Coronary artery (tissue), 2 donors: Measurements from ENCODE around the gene RPL19.

Experiments used
- DNase-seq: peaks from one replicate; pipeline ENCODE4 v3.0.0-alpha.2; 2017; ENCODE audit warnings: low spot score
- H3K27ac ChIP-seq, 2 donors: fragments of 200-600 bp; sonication (generic); one replicate each; pipeline ENCODE4 v1.5.1; 2016 to 2019
- H3K4me3 ChIP-seq: fragments of 200-600 bp; sonication (generic); 2 replicates; pipeline ENCODE4 v1.5.1; 2016; ENCODE audit warnings: mild to moderate bottlenecking, moderate library complexity
- TF ChIP-seq, protein P1 (sequence below): fragments of 200-600 bp; sonication (generic); IDR thresholded peaks from one replicate; pipeline ENCODE4 v1.5.1; 2019; ENCODE audit warnings: antibody characterized with exemption

Gene RPL19

DNA sequence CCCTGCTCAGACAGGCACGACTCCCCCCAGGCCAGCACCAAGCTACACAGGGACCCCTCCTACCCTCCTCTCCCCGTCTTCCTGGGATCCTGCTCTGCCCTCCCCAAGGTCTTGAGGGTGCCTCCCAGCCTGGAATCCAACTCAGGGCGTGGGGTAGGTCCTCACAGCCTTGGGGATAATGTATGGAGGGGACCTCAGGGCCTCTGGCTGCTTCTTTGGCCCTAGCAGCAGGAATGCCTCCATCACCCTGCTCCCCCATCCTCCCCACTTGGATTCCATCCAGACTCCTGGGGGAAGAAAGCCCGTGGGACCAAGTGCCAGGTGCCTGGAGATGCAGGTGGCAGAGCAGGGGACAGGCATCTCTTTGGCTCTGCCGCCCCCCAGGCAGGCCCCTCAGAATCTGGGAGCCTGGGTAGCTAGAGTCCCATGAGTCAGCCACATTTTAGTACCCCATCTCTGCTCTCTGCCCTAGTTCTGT, 36.4 kb downstream of the RPL19 start:
- TF ChIP-seq, protein P1, sequence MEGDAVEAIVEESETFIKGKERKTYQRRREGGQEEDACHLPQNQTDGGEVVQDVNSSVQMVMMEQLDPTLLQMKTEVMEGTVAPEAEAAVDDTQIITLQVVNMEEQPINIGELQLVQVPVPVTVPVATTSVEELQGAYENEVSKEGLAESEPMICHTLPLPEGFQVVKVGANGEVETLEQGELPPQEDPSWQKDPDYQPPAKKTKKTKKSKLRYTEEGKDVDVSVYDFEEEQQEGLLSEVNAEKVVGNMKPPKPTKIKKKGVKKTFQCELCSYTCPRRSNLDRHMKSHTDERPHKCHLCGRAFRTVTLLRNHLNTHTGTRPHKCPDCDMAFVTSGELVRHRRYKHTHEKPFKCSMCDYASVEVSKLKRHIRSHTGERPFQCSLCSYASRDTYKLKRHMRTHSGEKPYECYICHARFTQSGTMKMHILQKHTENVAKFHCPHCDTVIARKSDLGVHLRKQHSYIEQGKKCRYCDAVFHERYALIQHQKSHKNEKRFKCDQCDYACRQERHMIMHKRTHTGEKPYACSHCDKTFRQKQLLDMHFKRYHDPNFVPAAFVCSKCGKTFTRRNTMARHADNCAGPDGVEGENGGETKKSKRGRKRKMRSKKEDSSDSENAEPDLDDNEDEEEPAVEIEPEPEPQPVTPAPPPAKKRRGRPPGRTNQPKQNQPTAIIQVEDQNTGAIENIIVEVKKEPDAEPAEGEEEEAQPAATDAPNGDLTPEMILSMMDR: no peak
- no peak overlapping the region for H3K27ac ChIP-seq
- no peak for DNase-seq
- no peak overlapping the region for H3K4me3 ChIP-seq

DNA sequence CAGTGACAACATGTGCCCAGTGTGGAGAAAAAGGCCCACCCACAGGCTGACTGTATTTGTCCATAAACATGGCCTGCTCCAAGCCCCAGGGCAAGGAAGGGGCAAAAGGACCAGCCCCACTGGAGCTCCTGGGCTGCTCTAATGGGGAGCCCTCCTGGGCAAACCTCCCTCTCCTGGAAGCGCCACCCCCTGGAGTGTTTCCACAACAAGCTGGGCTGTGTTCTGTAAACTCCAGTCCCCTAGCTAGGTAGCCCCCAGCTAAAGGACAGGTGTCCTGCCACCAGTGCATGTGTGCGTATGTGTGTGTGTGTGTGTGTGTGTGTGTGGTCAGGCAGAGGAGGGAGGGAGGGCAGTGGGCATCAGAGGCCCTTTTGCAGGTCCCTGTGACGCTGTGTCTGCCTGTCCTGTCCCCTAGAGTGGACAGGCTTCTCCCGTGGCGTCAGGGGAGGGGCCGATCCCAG, 36.9 kb downstream of the RPL19 start:
- H3K4me3 ChIP-seq: no peak overlapping the region
- DNase-seq: no peak
- no peak overlapping the region for H3K27ac ChIP-seq
- TF ChIP-seq, protein P1: no peak

DNA sequence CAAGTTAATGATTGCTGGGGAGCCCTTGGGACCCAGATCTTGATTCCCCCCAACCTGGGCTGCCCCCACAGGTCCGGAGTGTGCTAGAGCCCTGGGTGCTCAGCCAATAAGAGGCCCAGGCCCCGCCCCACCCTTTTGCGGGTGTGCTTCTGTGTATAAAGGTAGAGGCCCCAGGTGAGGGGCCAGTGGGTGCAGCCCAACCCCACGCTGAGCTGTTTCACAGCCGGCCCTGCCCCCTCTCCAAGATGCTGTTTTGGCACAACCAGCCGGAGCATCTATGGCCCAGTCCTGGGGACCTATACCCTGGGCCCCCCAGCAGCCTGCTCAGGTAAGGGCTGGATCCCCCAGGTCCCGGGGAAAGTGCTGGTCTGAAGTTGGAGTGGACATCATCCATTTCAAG, 37.5 kb downstream of the RPL19 start:
- Histone ChIP-seq H3K4me3 (no peak overlapping the region), H3K27ac (no peak overlapping the region)
- no peak for DNase-seq
- TF ChIP-seq, protein P1: no peak

DNA sequence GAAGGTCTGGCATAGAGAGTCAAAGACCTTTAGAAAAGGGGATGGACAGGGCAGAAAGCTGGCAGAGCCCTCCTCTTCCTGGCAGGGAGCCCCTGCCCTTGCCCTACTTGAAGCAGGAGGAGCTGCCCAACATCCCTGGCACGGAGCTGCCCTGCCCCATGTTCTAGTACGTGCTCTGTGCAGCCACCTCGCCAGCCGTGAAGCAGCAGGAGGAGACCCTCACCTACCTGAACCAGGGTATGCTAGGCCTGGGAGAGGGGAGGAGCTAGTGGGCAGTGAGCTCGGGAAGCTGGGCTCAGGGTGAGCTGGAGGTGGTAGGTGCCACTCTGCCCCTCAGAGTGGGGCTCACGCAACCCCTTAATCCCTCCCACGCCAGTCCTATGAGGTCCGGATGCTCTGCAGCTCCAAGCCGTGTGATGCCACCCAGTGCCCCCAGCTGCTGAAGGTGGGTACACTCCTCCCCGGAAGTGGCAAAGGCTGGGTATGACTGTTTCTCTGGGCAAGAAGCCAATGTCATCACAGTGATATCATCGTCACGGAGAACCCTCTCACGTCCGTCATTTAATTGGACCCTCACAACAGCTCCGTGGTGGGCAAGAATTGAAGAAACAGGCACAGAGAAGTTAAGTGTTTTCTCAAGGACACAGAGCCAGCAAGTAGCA, 38.4 kb downstream of the RPL19 start:
- Histone ChIP-seq H3K4me3 (no peak overlapping the region), H3K27ac (no peak overlapping the region)
- TF ChIP-seq, protein P1: no peak
- no peak for DNase-seq

DNA sequence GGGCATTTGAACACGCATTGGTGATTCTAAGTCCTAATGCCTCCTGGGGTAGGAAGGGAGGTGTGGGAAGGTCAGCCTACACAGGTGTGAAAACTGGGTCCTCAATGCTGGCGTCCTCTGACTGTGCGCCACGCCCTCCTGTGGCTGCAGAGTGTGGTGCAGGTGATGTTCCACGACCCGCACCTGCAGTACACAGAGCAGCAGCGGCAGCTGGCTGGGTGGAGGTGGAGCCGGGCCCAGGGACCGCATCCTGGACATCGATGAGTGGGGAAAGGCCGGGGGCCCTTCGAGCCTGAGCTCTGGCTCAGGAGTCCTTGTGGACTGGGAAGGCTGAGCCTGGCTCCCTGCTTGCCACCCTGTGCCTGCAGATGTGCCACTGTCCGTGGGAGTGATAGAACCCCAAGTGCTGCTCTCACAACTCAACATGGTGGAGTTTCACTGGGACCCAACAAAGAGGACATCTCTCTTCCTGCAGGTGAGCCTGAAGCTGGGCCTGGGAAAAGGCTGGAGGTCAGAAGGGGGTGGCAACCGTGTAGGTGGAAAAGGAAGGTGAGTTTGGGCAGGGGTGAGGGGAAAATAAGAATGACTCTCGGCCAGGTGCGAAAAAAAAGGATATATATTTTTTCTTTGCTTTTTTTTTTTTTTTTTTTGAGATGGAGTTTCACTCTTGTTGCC, 39.7 kb downstream of the RPL19 start:
- Histone ChIP-seq H3K27ac (no peak overlapping the region), H3K4me3 (no peak overlapping the region)
- DNase-seq: peak; percentile 62
- TF ChIP-seq, protein P1: no peak

DNA sequence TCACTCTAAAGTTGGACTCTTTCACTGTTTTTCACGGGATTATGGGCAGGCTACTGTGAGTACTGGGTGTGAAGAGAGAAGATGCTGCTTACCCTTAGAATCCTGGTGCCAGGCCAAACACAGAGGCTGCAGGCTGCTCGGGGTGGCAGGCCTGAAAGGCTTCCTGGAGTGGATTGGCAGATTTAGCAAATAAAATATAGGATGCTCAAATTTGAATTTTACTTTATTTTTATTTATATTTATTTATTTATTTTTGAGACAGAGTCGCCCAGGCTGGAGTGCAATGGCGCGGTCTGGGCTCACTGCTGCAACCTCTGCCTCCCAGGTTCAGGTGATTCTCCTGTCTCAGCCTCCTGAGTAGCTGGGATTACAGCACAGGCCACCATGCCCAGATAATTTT, 40.5 kb downstream of the RPL19 start:
- H3K4me3 ChIP-seq: no peak overlapping the region
- no peak overlapping the region for H3K27ac ChIP-seq
- TF ChIP-seq, protein P1: no peak
- peak; percentile 36 for DNase-seq

DNA sequence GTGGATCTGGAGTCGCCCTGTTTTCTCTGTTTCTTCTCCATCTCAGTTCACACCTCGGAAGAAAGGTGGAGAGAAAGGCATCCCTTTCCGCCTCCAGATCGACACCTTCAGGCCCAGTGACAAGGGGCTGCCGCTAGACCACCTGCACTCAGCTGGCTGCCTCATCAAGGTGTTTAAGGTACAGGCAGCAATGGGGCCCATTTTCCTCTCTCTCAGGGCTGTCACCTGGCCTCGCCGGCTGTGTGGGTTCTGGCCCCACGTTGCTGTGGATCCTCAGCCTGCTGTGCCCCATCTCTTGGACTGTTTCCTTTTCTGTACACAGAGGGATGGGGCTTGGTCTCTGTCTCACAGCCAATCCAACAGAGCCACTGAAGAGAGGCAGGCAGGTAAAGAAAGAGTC, 43.1 kb downstream of the RPL19 start:
- no peak overlapping the region for H3K4me3 ChIP-seq
- DNase-seq: no peak
- no peak overlapping the region for H3K27ac ChIP-seq
- TF ChIP-seq, protein P1: no peak
